Measurements from ENCODE around the gene TRAPPC5.

Gene TRAPPC5

DNA sequence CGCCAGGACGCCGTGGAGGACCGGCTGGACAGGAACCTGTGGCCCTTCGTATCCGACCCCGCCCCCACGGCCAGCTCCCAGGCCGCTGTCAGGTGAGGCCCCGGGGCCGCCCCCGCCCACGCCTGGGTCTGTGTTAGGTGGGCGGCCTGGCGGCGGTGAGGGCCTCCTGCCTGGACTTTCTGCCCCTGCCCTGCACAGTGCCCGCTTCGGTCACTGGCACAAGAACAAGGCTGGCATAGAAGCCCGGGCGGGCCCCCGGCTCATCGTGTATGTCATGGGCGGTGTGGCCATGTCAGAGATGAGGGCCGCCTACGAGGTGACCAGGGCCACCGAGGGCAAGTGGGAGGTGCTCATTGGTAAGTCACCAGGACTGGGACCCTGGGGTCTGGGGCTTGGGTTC is 33.5 kb upstream of the TRAPPC5 start:
- H3K4me3 ChIP-seq (ENCODE audit: low read length): no peak overlapping the region
- no peak for DNase-seq (ENCODE audit: low read depth)
- TF ChIP-seq, protein P1, sequence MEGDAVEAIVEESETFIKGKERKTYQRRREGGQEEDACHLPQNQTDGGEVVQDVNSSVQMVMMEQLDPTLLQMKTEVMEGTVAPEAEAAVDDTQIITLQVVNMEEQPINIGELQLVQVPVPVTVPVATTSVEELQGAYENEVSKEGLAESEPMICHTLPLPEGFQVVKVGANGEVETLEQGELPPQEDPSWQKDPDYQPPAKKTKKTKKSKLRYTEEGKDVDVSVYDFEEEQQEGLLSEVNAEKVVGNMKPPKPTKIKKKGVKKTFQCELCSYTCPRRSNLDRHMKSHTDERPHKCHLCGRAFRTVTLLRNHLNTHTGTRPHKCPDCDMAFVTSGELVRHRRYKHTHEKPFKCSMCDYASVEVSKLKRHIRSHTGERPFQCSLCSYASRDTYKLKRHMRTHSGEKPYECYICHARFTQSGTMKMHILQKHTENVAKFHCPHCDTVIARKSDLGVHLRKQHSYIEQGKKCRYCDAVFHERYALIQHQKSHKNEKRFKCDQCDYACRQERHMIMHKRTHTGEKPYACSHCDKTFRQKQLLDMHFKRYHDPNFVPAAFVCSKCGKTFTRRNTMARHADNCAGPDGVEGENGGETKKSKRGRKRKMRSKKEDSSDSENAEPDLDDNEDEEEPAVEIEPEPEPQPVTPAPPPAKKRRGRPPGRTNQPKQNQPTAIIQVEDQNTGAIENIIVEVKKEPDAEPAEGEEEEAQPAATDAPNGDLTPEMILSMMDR (conservative IDR thresholded peaks at IDR 0.05; ENCODE audit: low read depth, low read length): no peak

DNA sequence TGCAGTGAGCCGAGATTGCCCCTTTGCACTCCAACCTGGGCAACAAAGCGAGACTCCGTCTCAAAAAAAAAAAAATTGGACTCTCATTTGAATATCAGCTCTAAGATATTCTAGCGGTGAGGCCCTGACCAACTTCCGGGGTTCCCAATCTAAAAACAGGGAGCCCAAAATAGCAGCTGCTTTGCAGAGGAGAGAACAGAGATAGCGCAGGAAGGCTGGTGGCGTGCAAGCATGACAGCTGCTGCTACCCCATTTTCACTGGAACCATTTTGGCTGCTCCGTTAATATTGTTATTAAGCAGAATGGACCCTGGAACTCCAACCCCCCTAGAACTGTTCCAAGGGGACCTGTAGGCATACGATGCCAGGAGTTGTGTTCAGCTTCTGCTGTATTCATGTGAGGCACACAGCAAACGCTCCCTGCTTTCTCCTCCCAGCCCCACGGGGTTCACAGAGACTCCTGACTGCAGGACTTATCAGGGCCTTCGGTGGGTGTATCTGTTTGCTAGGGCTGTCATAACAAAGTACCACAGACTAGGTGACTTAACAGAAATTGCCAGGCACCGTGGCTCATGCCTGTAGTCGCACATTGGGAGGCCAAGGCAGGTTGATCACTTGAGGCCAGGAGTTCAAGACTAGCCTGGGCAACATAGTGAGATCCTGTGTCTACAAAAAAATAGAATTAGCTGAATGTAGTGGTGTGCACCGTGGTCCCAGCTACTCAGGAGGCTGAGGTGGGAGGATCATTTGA is 32.2 kb upstream of the TRAPPC5 start:
- TF ChIP-seq, protein P1 (conservative IDR thresholded peaks at IDR 0.05; ENCODE audit: low read depth, low read length): no peak
- no peak for DNase-seq (ENCODE audit: low read depth)
- H3K4me3 ChIP-seq (ENCODE audit: low read length): no peak overlapping the region

- no peak for DNase-seq (ENCODE audit: low read depth)
- TF ChIP-seq, protein P1 (conservative IDR thresholded peaks at IDR 0.05; ENCODE audit: low read depth, low read length): no peak
- no peak overlapping the region for H3K4me3 ChIP-seq (ENCODE audit: low read length)
Measured at GRCh38 chr19:7650148-7650547, 30.5 kb upstream of the TRAPPC5 start.

GRCh38 chr19:7652061-7652641 is 28.5 kb upstream of the TRAPPC5 start:
- peak; percentile 19 for DNase-seq (ENCODE audit: low read depth)
- H3K4me3 ChIP-seq (ENCODE audit: low read length): peak overlapping the region; percentile 18
- TF ChIP-seq, protein P1 (conservative IDR thresholded peaks at IDR 0.05; ENCODE audit: low read depth, low read length): peak; percentile 98

DNA sequence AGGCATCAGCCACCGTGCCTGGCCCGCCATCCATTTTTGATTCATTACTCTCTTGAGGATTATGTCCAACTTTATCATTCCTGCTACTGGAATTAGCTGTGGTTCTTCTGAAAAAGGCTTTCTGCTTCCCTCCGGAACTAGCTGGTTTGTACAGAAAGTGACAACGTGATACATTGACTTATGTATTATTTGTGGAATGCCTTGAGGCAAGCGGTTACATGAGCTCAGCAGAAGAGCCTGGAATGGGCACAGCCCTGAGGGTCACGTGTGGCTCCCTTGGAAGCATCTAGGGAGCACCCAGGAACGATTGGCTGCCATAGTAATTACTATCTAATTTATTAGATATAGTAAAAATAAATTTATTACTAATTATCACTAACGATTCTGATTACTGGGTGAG is 26.2 kb upstream of the TRAPPC5 start:
- no peak for DNase-seq (ENCODE audit: low read depth)
- TF ChIP-seq, protein P1 (conservative IDR thresholded peaks at IDR 0.05; ENCODE audit: low read depth, low read length): no peak
- no peak overlapping the region for H3K4me3 ChIP-seq (ENCODE audit: low read length)

DNA sequence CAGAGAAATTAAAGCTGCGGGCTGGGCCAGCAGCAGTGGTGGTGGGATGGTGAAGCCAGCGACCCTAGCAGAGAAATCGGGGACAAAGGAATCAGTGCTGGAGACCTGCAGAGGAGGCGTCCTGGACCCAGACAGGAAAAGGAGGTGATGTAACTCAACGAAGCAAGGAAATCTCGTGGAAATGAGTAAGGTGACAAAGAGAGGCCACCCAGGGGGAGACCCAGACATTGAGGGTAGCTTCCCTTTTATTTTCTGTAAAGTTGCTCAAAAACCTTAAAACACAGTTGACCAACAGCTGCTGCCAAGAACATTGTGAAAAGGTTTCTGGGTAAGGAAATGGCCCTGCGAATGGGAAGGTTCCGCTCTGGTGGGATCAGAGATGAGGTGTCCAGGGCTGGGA is 25.1 kb upstream of the TRAPPC5 start:
- H3K4me3 ChIP-seq (ENCODE audit: low read length): no peak overlapping the region
- no peak for DNase-seq (ENCODE audit: low read depth)
- TF ChIP-seq, protein P1 (conservative IDR thresholded peaks at IDR 0.05; ENCODE audit: low read depth, low read length): no peak
